OCI-LY7 (cell line): ENCODE results near the gene SDE2. TPM values are rescaled to one million over a fixed set of nuclear protein-coding genes. Genes with fewer than 3 reads are reported as not detected.

ENCODE experiments used
- BruUV-seq: library from RNA; stranded (reverse); fragments of 400-500 nt; replicated peaks from 2 replicates; lab custom pipeline; 2021; lab: Mats Ljungman, UMichigan
- CTCF ChIA-PET: fragments of 300-600 bp; sonication (Branson Sonifier 250); formaldehyde crosslinking; loops from one replicate; lab custom pipeline; 2022; ENCODE audit warnings: antibody characterized with exemption; ENCODE audit not compliant: unreplicated experiment; lab: Charles Lee
- POLR2A ChIA-PET: fragments of 300-600 bp; sonication (Branson Sonifier 250); formaldehyde crosslinking; loops from one replicate; lab custom pipeline; 2022; ENCODE audit warnings: antibody characterized with exemption; lab: Charles Lee
- DNase-seq: peaks from one replicate; pipeline ENCODE4 v3.0.0-alpha.2; 2015; ENCODE audit warnings: low spot score
- H2AFZ ChIP-seq: fragments of 200-600 bp; sonication (generic), shearing (Covaris generic); 2 replicates; pipeline ENCODE4 v1.6.1; 2014; ENCODE audit warnings: mild to moderate bottlenecking, antibody characterized with exemption, low read length, moderate library complexity
- H3K27ac ChIP-seq: fragments of 200-600 bp; sonication (generic); 2 replicates; pipeline ENCODE4 v1.5.1; 2014; ENCODE audit warnings: mixed run types, low read depth, mild to moderate bottlenecking, moderate library complexity, low read length, inconsistent platforms; ENCODE audit not compliant: poor library complexity, severe bottlenecking
- H3K36me3 ChIP-seq: fragments of 200-600 bp; sonication (generic); 2 replicates; pipeline ENCODE4 v1.6.1; 2014; ENCODE audit warnings: mild to moderate bottlenecking, antibody characterized with exemption, low read length, moderate library complexity, mixed read lengths; ENCODE audit not compliant: insufficient read depth
- H3K4me1 ChIP-seq: fragments of 200-600 bp; sonication (generic); 2 replicates; pipeline ENCODE4 v1.5.1; 2014; ENCODE audit warnings: mild to moderate bottlenecking, low read length; ENCODE audit not compliant: insufficient read depth, poor library complexity, severe bottlenecking
- H3K4me2 ChIP-seq: fragments of 200-600 bp; sonication (generic); 2 replicates; pipeline ENCODE4 v1.6.1; 2014; ENCODE audit warnings: mild to moderate bottlenecking, low read length
- H3K4me3 ChIP-seq: fragments of 200-600 bp; sonication (generic); 2 replicates; pipeline ENCODE4 v1.5.1; 2014; ENCODE audit warnings: mild to moderate bottlenecking, low read depth, low read length; ENCODE audit not compliant: poor library complexity, severe bottlenecking
- H3K79me2 ChIP-seq: fragments of 200-600 bp; sonication (generic); 2 replicates; pipeline ENCODE4 v1.6.1; 2016; ENCODE audit warnings: low read depth, mild to moderate bottlenecking, low read length, moderate library complexity, mixed read lengths; ENCODE audit not compliant: insufficient read depth
- H3K9me2 ChIP-seq: fragments of 200-600 bp; sonication (generic); 2 replicates; pipeline ENCODE4 v1.6.1; 2016; ENCODE audit warnings: mild to moderate bottlenecking, low read length, mixed read lengths; ENCODE audit not compliant: insufficient read depth
- H3K9me3 ChIP-seq: fragments of 200-600 bp; sonication (generic); 2 replicates; pipeline ENCODE4 v1.6.1; 2014; ENCODE audit warnings: mild to moderate bottlenecking, mixed run types, low read length, mixed read lengths
- H4K20me1 ChIP-seq: fragments of 200-600 bp; sonication (generic); 2 replicates; pipeline ENCODE4 v1.6.1; 2014; ENCODE audit warnings: mild to moderate bottlenecking, antibody characterized with exemption, low read length, moderate library complexity, mixed read lengths; ENCODE audit not compliant: insufficient read depth
- EZH2phosphoT487 ChIP-seq: fragments of 200-600 bp; sonication (generic); IDR thresholded peaks from 2 replicates; pipeline ENCODE4 v1.6.1; 2018; ENCODE audit warnings: low read depth, borderline replicate concordance, mild to moderate bottlenecking, mixed run types, antibody characterized with exemption, low read length, moderate library complexity, mixed read lengths
- intact Hi-C: fragments of 100-400 bp; cut with micrococcal nuclease; formaldehyde crosslinking; loops from one replicate; pipeline ENCODE4 v1.10.0; 2022; ENCODE audit not compliant: unreplicated experiment
- total RNA-seq, 2 experiments: library from RNA; depleted of rRNA in 1 of 2; stranded (reverse); fragments of >200 nt in 1 of 2; shearing (Covaris generic) in 1 of 2; gene quantifications; 2 replicates each; pipeline ENCODE4 v1.2.3, GENCODE V29; 2014 to 2022
- TF ChIP-seq, protein P1 (sequence below): fragments of 200-600 bp; sonication (generic); conservative IDR thresholded peaks from 2 replicates; pipeline ENCODE4 v1.5.1; 2014; ENCODE audit warnings: mild to moderate bottlenecking, antibody characterized with exemption, low read length, moderate library complexity, mixed read lengths

The SDE2 gene
- total RNA-seq, 2 experiments from 2014 or later, result 18.2 to 25.0 TPM

DNA sequence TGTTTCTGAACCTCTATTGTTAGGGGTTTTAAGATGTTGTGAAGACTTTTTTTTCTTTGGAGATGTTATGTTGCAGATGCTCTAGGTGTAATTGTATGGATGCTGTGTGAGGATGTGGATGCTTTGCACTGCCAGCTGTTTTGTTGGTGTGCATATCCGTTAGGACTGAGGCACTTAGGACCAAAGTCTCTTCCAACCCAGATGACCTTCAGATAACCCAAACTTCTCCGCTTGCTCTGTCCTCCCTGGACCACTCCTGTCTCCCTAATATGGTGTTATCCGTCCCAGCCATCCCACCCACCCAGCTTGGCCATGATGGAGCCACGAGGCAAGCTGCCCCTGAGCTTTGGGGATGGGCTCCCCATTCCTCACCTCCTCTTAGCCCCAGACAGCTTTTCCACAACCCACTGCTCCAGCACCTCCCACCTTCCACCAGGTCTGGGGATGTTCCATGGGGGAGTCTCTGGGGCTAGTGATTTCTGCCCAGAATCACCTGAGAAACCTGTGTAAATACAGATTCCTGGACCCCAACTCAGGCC lies 53.0 kb downstream of the SDE2 start:
- H3K4me1 ChIP-seq, result peaks cover 80% of the 10 kb centered on the region
- 0 out of 2 replicates have a peak overlapping the region, but pooled peaks have one; percentile 76 for H3K4me2 ChIP-seq
- no peaks in the 10 kb centered on the region for H3K36me3 ChIP-seq
- ChIA-PET CTCF (no interaction called here), POLR2A (interaction anchor here (0.5 to 7.9 kb wide), 7 partner anchors 10 to 475 kb away, joined by 3 to 83 read pairs (median 4); partner anchors contain the start of gene PYCR2)
- no TSS peak for BruUV-seq
- no peak overlapping the region for H3K27ac ChIP-seq
- H3K9me3 ChIP-seq, result no peaks in the 10 kb centered on the region
- no peak overlapping the region; the same call in 1 of the 2 replicates for H2AFZ ChIP-seq
- intact Hi-C loops, result no loop called here
- H3K4me3 ChIP-seq, result no peak overlapping the region
- no peak for DNase-seq
- H3K9me2 ChIP-seq, result no peaks in the 10 kb centered on the region
- no peaks in the 10 kb centered on the region for H4K20me1 ChIP-seq
- TF ChIP-seq, protein P1, sequence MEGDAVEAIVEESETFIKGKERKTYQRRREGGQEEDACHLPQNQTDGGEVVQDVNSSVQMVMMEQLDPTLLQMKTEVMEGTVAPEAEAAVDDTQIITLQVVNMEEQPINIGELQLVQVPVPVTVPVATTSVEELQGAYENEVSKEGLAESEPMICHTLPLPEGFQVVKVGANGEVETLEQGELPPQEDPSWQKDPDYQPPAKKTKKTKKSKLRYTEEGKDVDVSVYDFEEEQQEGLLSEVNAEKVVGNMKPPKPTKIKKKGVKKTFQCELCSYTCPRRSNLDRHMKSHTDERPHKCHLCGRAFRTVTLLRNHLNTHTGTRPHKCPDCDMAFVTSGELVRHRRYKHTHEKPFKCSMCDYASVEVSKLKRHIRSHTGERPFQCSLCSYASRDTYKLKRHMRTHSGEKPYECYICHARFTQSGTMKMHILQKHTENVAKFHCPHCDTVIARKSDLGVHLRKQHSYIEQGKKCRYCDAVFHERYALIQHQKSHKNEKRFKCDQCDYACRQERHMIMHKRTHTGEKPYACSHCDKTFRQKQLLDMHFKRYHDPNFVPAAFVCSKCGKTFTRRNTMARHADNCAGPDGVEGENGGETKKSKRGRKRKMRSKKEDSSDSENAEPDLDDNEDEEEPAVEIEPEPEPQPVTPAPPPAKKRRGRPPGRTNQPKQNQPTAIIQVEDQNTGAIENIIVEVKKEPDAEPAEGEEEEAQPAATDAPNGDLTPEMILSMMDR, result no peak
- TF ChIP-seq EZH2phosphoT487, result no peak
- H3K79me2 ChIP-seq, result no peaks in the 10 kb centered on the region

DNA sequence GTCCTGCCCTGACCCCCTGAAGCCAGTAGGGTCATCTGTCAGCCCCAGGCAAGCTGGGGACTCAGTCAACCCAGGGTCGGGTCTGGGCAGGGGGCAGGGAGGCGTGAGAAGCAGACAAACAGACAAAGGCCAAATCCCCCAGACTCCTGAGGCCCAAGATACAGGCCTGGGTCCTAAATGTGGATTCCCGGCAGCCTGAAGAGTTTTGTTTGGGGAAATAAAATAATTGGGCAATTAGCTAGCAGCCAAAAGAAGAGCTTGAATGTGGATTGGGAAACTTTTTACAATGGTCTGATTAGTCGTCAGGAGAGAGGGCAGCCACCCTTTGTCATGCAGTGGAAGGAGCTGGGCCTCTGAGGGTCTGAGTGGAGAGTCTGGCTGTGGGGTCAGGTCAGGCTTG lies 53.6 kb downstream of the SDE2 start:
- Histone ChIP-seq H3K4me3 (no peak overlapping the region), H4K20me1 (no peaks in the 10 kb centered on the region), H3K4me2 (peak overlapping the region; percentile 76), H3K9me3 (no peaks in the 10 kb centered on the region), H3K79me2 (no peaks in the 10 kb centered on the region), H2AFZ (no peak overlapping the region; the same call in 1 of the 2 replicates), H3K4me1 (peaks cover 80% of the 10 kb centered on the region), H3K36me3 (no peaks in the 10 kb centered on the region), H3K9me2 (no peaks in the 10 kb centered on the region), H3K27ac (no peak overlapping the region)
- TF ChIP-seq EZH2phosphoT487, result no peak
- TF ChIP-seq, protein P1, result no peak
- no TSS peak for BruUV-seq
- CTCF ChIA-PET, result interaction anchor here (0.6 to 1.1 kb wide), 3 partner anchors 11 to 478 kb away, joined by 4 to 12 read pairs (median 4); no protein-coding TSS in a partner anchor
- DNase-seq, result no peak
- intact Hi-C loops, result no loop called here
- POLR2A ChIA-PET, result interaction anchor here (0.5 to 7.9 kb wide), 14 partner anchors 9 to 474 kb away, joined by 3 to 83 read pairs (median 4); partner anchors contain the start of genes PYCR2 and TMEM63A

DNA sequence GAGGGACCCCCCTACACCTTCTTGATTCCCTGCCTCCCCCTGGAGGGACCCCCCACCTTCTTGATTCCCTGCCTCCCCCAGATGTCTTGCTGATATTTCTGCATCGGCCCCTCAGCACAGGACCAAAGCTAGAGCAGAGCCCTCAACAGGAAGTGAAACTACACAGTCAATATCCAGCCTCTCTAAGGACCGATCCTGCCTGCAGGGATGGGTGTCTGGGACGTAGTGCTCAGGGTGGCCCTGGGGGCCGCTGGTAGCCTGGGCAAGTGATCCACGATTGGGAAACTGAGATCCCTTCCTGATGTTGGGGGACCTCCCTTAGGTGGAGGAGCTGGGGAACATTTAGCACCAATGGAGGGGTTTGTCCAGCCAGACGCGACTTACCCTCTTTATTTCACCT lies 54.2 kb downstream of the SDE2 start:
- Histone ChIP-seq H3K4me3 (peak overlapping the region; percentile 34), H2AFZ (peak overlapping the region; percentile 45; the same call in 1 of the 2 replicates), H3K4me1 (peaks cover 85% of the 10 kb centered on the region), H3K4me2 (peak overlapping the region; percentile 76), H3K27ac (peak overlapping the region; percentile 95), H4K20me1 (no peaks in the 10 kb centered on the region), H3K9me3 (no peaks in the 10 kb centered on the region), H3K79me2 (no peaks in the 10 kb centered on the region), H3K9me2 (no peaks in the 10 kb centered on the region), H3K36me3 (no peaks in the 10 kb centered on the region)
- POLR2A ChIA-PET, result interaction anchor here (0.5 to 7.9 kb wide), 14 partner anchors 8 to 221 kb away, joined by 3 to 83 read pairs (median 5); partner anchors contain the start of genes PYCR2 and TMEM63A
- no TSS peak for BruUV-seq
- intact Hi-C loops, result loop anchor here (5.0 kb wide), 1 partner anchor 518 kb away; the partner anchor contains the start of gene LBR
- peak; percentile 85 for DNase-seq
- CTCF ChIA-PET, result interaction anchor here (0.6 to 1.1 kb wide), 3 partner anchors 10 to 478 kb away, joined by 4 to 12 read pairs (median 4); no protein-coding TSS in a partner anchor
- TF ChIP-seq EZH2phosphoT487, result no peak
- TF ChIP-seq, protein P1, result no peak
